ENCODE results near the gene CLK2. TPM values are rescaled to one million over a fixed set of nuclear protein-coding genes. Genes with fewer than 3 reads are reported as not detected.
A peak's percentile ranks its signal among the peaks of the same experiment; 100 is the strongest.

Gene CLK2
- total RNA-seq, 2 donors from 2014 or later: 69.8 to 82.3 TPM

GRCh38 chr1:155245163-155245524 is 28.2 kb downstream of the CLK2 start:
- WGBS, 2 experiments (ENCODE audit: insufficient coverage in 1 of 2, insufficient read length in 1 of 2): 68 to 70% methylated on average over 5 to 8 of the region's 8 CpGs
- peak overlapping the region; percentile 43 for H3K9ac ChIP-seq (ENCODE audit: extremely low read depth, low read length, poor library complexity, severe bottlenecking)
- H3K27me3 ChIP-seq (ENCODE audit: control insufficient read depth, insufficient read depth, low read length, poor library complexity, severe bottlenecking): no peaks in the 10 kb centered on the region
- H3K36me3 ChIP-seq (ENCODE audit: control insufficient read depth, insufficient read depth, low read length): peaks cover 5% of the 10 kb centered on the region
- H3K9me3 ChIP-seq (ENCODE audit: control insufficient read depth, low read length): no peaks in the 10 kb centered on the region
- peak overlapping the region; percentile 89 for H3K27ac ChIP-seq (ENCODE audit: low read depth, low read length)
- peak overlapping the region; percentile 93 for H3K27ac Mint-ChIP-seq
- peaks cover 17% of the 10 kb centered on the region for H3K4me1 Mint-ChIP-seq
- peaks cover 21% of the 10 kb centered on the region for H3K36me3 Mint-ChIP-seq (ENCODE audit: low read depth)
- no peak for TF ChIP-seq CTCF (conservative IDR thresholded peaks at IDR 0.05)
- H3K4me1 ChIP-seq (ENCODE audit: control insufficient read depth, insufficient read depth, low read length): no peaks in the 10 kb centered on the region
- no peak for DNase-seq
- H3K9me3 Mint-ChIP-seq: no peaks in the 10 kb centered on the region
- peak overlapping the region; percentile 77 for H3K4me3 Mint-ChIP-seq
- peaks cover 13% of the 10 kb centered on the region for H3K27me3 Mint-ChIP-seq (ENCODE audit: insufficient read depth)
- peak overlapping the region; percentile 89 for H3K4me3 ChIP-seq (ENCODE audit: low read length)

GRCh38 chr1:155244368-155245162 is 28.7 kb downstream of the CLK2 start:
- peaks cover 21% of the 10 kb centered on the region for H3K36me3 Mint-ChIP-seq (ENCODE audit: low read depth)
- peak overlapping the region; percentile 77 for H3K4me3 Mint-ChIP-seq
- H3K9ac ChIP-seq (ENCODE audit: extremely low read depth, low read length, poor library complexity, severe bottlenecking): peak overlapping the region; percentile 57
- H3K27ac Mint-ChIP-seq: peak overlapping the region; percentile 93
- H3K36me3 ChIP-seq (ENCODE audit: control insufficient read depth, insufficient read depth, low read length): peaks cover 7% of the 10 kb centered on the region
- TF ChIP-seq CTCF (conservative IDR thresholded peaks at IDR 0.05): peak; percentile 61
- peak; percentile 99 for DNase-seq
- H3K4me1 Mint-ChIP-seq: peaks cover 17% of the 10 kb centered on the region
- 1% methylated on average over 30 to 51 of the region's 53 CpGs for WGBS, 2 experiments (ENCODE audit: insufficient coverage in 1 of 2, insufficient read length in 1 of 2)
- H3K27me3 ChIP-seq (ENCODE audit: control insufficient read depth, insufficient read depth, low read length, poor library complexity, severe bottlenecking): no peaks in the 10 kb centered on the region
- no peaks in the 10 kb centered on the region for H3K9me3 Mint-ChIP-seq
- H3K27me3 Mint-ChIP-seq (ENCODE audit: insufficient read depth): peaks cover 13% of the 10 kb centered on the region
- H3K27ac ChIP-seq (ENCODE audit: low read depth, low read length): peak overlapping the region; percentile 89
- H3K9me3 ChIP-seq (ENCODE audit: control insufficient read depth, low read length): no peaks in the 10 kb centered on the region
- H3K4me1 ChIP-seq (ENCODE audit: control insufficient read depth, insufficient read depth, low read length): no peaks in the 10 kb centered on the region
- peak overlapping the region; percentile 89 for H3K4me3 ChIP-seq (ENCODE audit: low read length)

GRCh38 chr1:155242805-155243358 is 30.4 kb downstream of the CLK2 start:
- H3K27ac Mint-ChIP-seq: no peak overlapping the region
- 81 to 86% methylated on average over 2 to 3 of the region's 3 CpGs for WGBS, 2 experiments (ENCODE audit: insufficient coverage in 1 of 2, insufficient read length in 1 of 2)
- no peaks in the 10 kb centered on the region for H3K9me3 Mint-ChIP-seq
- peaks cover 22% of the 10 kb centered on the region for H3K36me3 Mint-ChIP-seq (ENCODE audit: low read depth)
- H3K4me3 Mint-ChIP-seq: peak overlapping the region; percentile 77
- peaks cover 12% of the 10 kb centered on the region for H3K4me1 Mint-ChIP-seq
- no peak overlapping the region for H3K9ac ChIP-seq (ENCODE audit: extremely low read depth, low read length, poor library complexity, severe bottlenecking)
- H3K36me3 ChIP-seq (ENCODE audit: control insufficient read depth, insufficient read depth, low read length): peaks cover 6% of the 10 kb centered on the region
- H3K4me1 ChIP-seq (ENCODE audit: control insufficient read depth, insufficient read depth, low read length): no peaks in the 10 kb centered on the region
- no peak for DNase-seq
- no peaks in the 10 kb centered on the region for H3K27me3 ChIP-seq (ENCODE audit: control insufficient read depth, insufficient read depth, low read length, poor library complexity, severe bottlenecking)
- H3K27ac ChIP-seq (ENCODE audit: low read depth, low read length): no peak overlapping the region
- peak overlapping the region; percentile 89 for H3K4me3 ChIP-seq (ENCODE audit: low read length)
- no peak for TF ChIP-seq CTCF (conservative IDR thresholded peaks at IDR 0.05)
- peaks cover 13% of the 10 kb centered on the region for H3K27me3 Mint-ChIP-seq (ENCODE audit: insufficient read depth)
- H3K9me3 ChIP-seq (ENCODE audit: control insufficient read depth, low read length): no peaks in the 10 kb centered on the region
